ENCODE measurements around the gene KIF19.
"Not testable (repeated sequence)": the region's sequence is repeated elsewhere in the genome, so short reads cannot be mapped to it uniquely, and the experiment has no call there.

Gene KIF19

GRCh38 chr17:74390680-74391653 lies 64.9 kb downstream of the KIF19 start:
- DNase-seq (ENCODE audit: low read depth) = no peak

- DNase-seq (ENCODE audit: low read depth) = no peak
These were observed 65.7 kb downstream of the KIF19 start for GRCh38 chr17:74391771-74392170.

- DNase-seq (ENCODE audit: low read depth) = no peak
These were observed 66.8 kb downstream of the KIF19 start for GRCh38 chr17:74392848-74393247.

- no peak for DNase-seq (ENCODE audit: low read depth)
These were observed 67.4 kb downstream of the KIF19 start for GRCh38 chr17:74393346-74393942.

GRCh38 chr17:74394275-74394950 lies 68.4 kb downstream of the KIF19 start:
- no peak for DNase-seq (ENCODE audit: low read depth)

- no peak for DNase-seq (ENCODE audit: low read depth)
These were observed 69.0 kb downstream of the KIF19 start for GRCh38 chr17:74394977-74395376.

GRCh38 chr17:74396567-74396966 lies 70.5 kb downstream of the KIF19 start:
- DNase-seq (ENCODE audit: low read depth) = no peak

GRCh38 chr17:74402048-74402447 lies 76.0 kb downstream of the KIF19 start:
- no peak for DNase-seq (ENCODE audit: low read depth)

- no peak for DNase-seq (ENCODE audit: low read depth)
These were observed 77.6 kb downstream of the KIF19 start for GRCh38 chr17:74403512-74404137.

GRCh38 chr17:74404218-74404617 lies 78.2 kb downstream of the KIF19 start:
- DNase-seq (ENCODE audit: low read depth) = no peak

GRCh38 chr17:74404789-74405188 lies 78.8 kb downstream of the KIF19 start:
- no peak for DNase-seq (ENCODE audit: low read depth)

GRCh38 chr17:74405311-74405710 lies 79.3 kb downstream of the KIF19 start:
- DNase-seq (ENCODE audit: low read depth) = not testable (repeated sequence)

All from stimulated activated CD8-positive, alpha-beta memory T cell treated with anti-CD3 and anti-CD28 coated beads, Interleukin-15, amount 100 ng/mL, for 1 hour (primary cell).